SK-N-SH treated with all-trans-retinoic acid at 6 μM for 48 hours (cell line): Measurements from ENCODE around the gene SERPINE1.

Experiments used
- ARNTL ChIP-seq: fragments of 450-650 bp; formaldehyde crosslinking; IDR thresholded peaks from 2 replicates; pipeline ENCODE4 v1.5.0; 2020; ENCODE audit warnings: low read depth, mild to moderate bottlenecking, moderate library complexity, borderline replicate concordance
- GLIS3 ChIP-seq: fragments of 250-450 bp; sonication (Bioruptor Pico); IDR thresholded peaks from 2 replicates; pipeline ENCODE4 v1.5.0; 2020; ENCODE audit warnings: mild to moderate bottlenecking, moderate library complexity
- ISL1 ChIP-seq: fragments of 250-450 bp; sonication (Bioruptor Pico); IDR thresholded peaks from 2 replicates; pipeline ENCODE4 v2.1.2; 2022; ENCODE audit warnings: mild to moderate bottlenecking, moderate library complexity
- TCF4 ChIP-seq: fragments of 250-450 bp; sonication (Bioruptor Pico); IDR thresholded peaks from 2 replicates; pipeline ENCODE4 v1.8.0; 2021; ENCODE audit warnings: mild to moderate bottlenecking, moderate library complexity, borderline replicate concordance
- TF ChIP-seq, protein P1 (sequence below): fragments of 250-450 bp; sonication (Bioruptor Pico); IDR thresholded peaks from 2 replicates; pipeline ENCODE4 v1.5.1; 2020; ENCODE audit warnings: low read depth, mild to moderate bottlenecking, moderate library complexity

DNA sequence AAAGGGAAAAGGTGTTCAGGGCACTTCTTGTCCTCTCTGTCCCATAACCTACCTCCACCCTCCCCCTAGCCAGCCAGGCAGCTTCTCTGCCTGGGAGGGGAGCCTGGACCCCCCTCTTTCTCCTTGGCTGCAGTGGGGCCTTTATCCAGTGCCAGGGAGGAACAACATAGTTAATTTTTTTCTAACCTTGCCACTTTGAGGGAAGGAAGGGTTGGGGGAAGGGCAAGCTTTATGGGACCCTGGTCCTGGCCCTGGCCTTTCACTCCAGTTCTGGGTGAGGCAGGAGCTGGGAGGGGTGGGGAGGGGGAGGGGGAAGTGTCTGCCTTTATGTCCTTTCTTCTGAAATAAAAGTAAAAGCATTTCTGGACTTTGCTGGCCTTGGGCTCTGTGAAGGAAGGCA lies 34.0 kb downstream of the SERPINE1 start:
- TF ChIP-seq TCF4 (CRISPR knock-in tag) (no peak), ARNTL (no peak), ISL1 (no peak), GLIS3 (no peak)
- TF ChIP-seq, protein P1, sequence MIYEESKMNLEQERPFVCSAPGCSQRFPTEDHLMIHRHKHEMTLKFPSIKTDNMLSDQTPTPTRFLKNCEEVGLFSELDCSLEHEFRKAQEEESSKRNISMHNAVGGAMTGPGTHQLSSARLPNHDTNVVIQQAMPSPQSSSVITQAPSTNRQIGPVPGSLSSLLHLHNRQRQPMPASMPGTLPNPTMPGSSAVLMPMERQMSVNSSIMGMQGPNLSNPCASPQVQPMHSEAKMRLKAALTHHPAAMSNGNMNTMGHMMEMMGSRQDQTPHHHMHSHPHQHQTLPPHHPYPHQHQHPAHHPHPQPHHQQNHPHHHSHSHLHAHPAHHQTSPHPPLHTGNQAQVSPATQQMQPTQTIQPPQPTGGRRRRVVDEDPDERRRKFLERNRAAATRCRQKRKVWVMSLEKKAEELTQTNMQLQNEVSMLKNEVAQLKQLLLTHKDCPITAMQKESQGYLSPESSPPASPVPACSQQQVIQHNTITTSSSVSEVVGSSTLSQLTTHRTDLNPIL (CRISPR knock-in tag) = no peak
